Muscle of leg (tissue), 11 donors: ENCODE measurements around the gene PIGT. TPM values are rescaled to one million over a fixed set of nuclear protein-coding genes. Genes with fewer than 3 reads are reported as not detected.
A peak's percentile ranks its signal among the peaks of the same experiment; 100 is the strongest.

Experiments
- DNase-seq: peaks from one replicate; pipeline ENCODE4 v3.0.0; 2013
- H3K27ac ChIP-seq: one replicate; pipeline ENCODE4 v1.5.1; 2013; ENCODE audit warnings: mild to moderate bottlenecking, low read length, control low read depth
- H3K27me3 ChIP-seq: one replicate; pipeline ENCODE4 v1.6.1; 2013; ENCODE audit warnings: low read length; ENCODE audit not compliant: control insufficient read depth, insufficient read depth
- H3K36me3 ChIP-seq: one replicate; pipeline ENCODE4 v1.6.1; 2013; ENCODE audit warnings: low read length; ENCODE audit not compliant: control insufficient read depth, insufficient read depth
- H3K4me1 ChIP-seq: one replicate; pipeline ENCODE4 v1.6.1; 2013; ENCODE audit warnings: low read length; ENCODE audit not compliant: control insufficient read depth, insufficient read depth
- H3K4me3 ChIP-seq: one replicate; pipeline ENCODE4 v1.5.1; 2013; ENCODE audit warnings: low read length, control low read depth
- H3K9me3 ChIP-seq: replicated peaks from 2 replicates; pipeline ENCODE4 v1.6.1; 2013; ENCODE audit warnings: low read depth, low read length; ENCODE audit not compliant: control insufficient read depth
- WGBS: methylation state at CpG from one replicate; pipeline ENCODE4 v1.1.5; 2013; ENCODE audit warnings: missing lambda C conversion rate; ENCODE audit not compliant: insufficient coverage; 5-methylcytosine and 5-hydroxymethylcytosine counted together
- polyA plus RNA-seq, 8 donors: library from polyadenylated mRNA; unstranded; fragments of 120-200 nt; gene quantifications; one replicate each; pipeline versions ENCODE4 v1.2.1 to v1.2.3, GENCODE V29; 2013; ENCODE audit warnings: inconsistent platforms in 1 of 8, low replicate concordance in 1 of 8; ENCODE audit not compliant: insufficient read length in 8 of 8, insufficient read depth in 1 of 8
- total RNA-seq: library from RNA; stranded (reverse); fragments of 120-200 nt; gene quantifications from one replicate; pipeline ENCODE4 v1.2.4, GENCODE V29; 2013

The PIGT gene
- total and polyA plus RNA-seq, 9 donors, result 39.5 to 78.8 (median 73.7) TPM

DNA sequence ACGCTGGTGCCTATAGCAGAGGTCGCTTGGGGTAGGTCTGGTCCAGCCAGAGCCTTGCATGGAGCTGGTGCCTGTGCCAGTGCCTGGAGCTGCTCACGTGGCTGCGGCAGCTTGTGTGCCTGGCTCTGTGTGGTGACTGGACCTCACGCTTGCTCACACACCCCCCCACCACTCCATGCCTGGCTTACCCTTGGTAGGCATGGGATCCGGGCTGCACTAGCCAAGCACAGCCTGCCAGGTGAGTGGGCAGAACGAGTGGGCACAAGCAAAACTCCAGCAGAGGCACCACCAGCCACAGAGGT, 20.9 kb upstream of the PIGT start:
- H3K4me1 ChIP-seq, result no peaks in the 10 kb centered on the region
- no peak for DNase-seq
- H3K27me3 ChIP-seq, result no peaks in the 10 kb centered on the region
- WGBS, result 80% methylated on average over 6 of the region's 7 CpGs
- H3K9me3 ChIP-seq, result peaks cover 5% of the 10 kb centered on the region
- H3K4me3 ChIP-seq, result no peak overlapping the region
- no peak overlapping the region for H3K27ac ChIP-seq
- H3K36me3 ChIP-seq, result no peaks in the 10 kb centered on the region

DNA sequence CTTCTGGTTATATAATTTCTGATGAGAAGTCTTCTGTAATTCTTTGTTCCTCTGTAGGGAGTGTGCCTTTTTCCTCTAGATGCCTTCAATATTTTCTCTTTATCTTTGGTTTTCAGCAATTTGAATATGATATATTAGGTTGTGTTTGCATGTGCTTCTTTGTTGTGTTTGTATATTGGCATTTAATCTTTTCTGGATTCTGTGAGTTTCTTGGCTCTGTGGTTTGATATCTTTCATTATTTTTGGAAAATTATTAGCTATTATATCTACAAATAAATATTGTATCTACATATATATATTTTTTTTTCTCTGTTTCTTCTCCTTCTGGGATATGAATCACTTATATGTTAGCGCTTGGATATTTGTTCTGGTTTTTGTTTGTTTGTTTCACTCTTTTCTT, 16.9 kb upstream of the PIGT start:
- no peaks in the 10 kb centered on the region for H3K4me1 ChIP-seq
- no peak overlapping the region for H3K27ac ChIP-seq
- no CpG with 5 or more reads among the region's 1 CpG for WGBS
- peaks cover 14% of the 10 kb centered on the region for H3K9me3 ChIP-seq
- no peak overlapping the region for H3K4me3 ChIP-seq
- no peaks in the 10 kb centered on the region for H3K36me3 ChIP-seq
- peaks cover 4% of the 10 kb centered on the region for H3K27me3 ChIP-seq
- no peak for DNase-seq

DNA sequence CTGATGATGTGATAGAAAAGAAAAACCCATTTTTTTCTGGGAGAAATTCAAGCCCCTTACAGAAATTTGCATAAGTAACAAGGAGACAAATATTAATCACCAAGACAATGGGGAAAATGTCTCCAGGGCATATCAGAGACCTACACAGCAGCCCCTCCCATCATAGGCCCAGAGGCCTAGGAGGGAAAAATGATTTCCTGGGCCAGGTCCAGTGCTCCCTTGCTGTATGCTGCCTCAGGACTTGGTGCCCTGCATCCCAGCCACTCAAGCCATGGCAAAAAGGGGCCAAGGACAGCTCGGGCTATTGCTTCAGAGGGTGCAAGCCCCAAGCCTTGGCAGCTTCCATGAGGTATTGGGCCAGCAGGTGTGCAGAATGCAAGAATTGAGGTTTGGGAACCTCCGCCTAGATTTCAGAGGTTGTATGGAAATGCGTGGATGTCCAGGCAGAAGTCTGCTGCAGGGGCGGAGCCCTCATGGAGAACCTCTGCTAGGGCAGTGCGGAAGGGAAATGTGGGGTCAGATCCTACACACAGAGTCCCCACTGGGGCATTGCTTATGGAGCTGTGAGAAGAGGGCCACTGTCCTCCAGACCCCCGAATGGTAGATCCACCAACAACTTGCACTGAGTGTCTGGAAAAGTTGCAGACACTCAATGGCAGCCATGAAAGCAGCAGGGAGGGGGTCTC, 15.5 kb upstream of the PIGT start:
- no peak overlapping the region for H3K4me3 ChIP-seq
- DNase-seq, result no peak
- H3K27me3 ChIP-seq, result peaks cover 12% of the 10 kb centered on the region
- 91% methylated on average over 6 of the region's 6 CpGs for WGBS
- peaks cover 2% of the 10 kb centered on the region for H3K4me1 ChIP-seq
- H3K27ac ChIP-seq, result no peak overlapping the region
- no peaks in the 10 kb centered on the region for H3K36me3 ChIP-seq
- H3K9me3 ChIP-seq, result peaks cover 14% of the 10 kb centered on the region

DNA sequence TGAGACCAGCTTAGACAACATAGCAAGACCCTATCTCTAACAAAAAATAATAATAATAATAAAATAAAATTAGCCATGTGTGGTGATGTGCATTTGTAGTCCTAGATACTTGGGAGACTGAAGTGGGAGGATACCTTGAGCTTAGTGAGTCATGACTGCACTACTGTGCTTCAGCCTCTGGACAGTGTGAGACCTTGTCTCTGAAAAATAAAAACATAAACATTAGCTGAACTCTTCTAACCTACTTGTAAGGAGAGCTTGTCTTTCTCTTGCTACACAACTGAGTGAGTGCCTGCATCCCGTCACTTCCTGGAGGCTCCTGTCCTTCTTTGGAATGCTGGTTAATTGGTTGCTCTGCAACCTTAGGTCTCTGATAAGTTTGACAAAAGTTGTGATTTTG, 13.0 kb upstream of the PIGT start:
- H3K36me3 ChIP-seq, result no peaks in the 10 kb centered on the region
- no CpG with 5 or more reads among the region's 1 CpG for WGBS
- no peak for DNase-seq
- H3K9me3 ChIP-seq, result peaks cover 14% of the 10 kb centered on the region
- peaks cover 36% of the 10 kb centered on the region for H3K27me3 ChIP-seq
- no peak overlapping the region for H3K4me3 ChIP-seq
- no peak overlapping the region for H3K27ac ChIP-seq
- H3K4me1 ChIP-seq, result peaks cover 21% of the 10 kb centered on the region

DNA sequence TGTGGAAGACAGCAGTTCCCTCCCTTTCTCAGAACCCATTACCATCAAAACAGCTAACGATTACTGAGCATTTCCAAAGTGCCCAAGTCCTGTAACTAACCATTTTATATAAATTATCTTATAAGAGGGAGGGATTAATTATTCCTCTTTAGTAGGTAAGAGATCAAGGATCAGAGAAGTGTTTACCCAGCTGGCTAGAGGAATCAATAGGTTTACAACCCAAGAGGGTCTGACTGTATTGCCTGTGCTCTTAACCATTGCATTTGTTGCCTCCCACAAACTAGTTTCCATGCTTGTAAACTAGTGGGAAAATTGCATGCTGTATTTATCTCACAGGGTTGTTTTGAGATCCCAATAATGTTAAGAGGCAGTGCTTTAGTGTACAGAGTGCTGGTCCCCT, 11.5 kb upstream of the PIGT start:
- peaks cover 44% of the 10 kb centered on the region for H3K27me3 ChIP-seq
- DNase-seq, result no peak
- H3K4me1 ChIP-seq, result peaks cover 22% of the 10 kb centered on the region
- no peak overlapping the region for H3K27ac ChIP-seq
- peaks cover 6% of the 10 kb centered on the region for H3K36me3 ChIP-seq
- H3K9me3 ChIP-seq, result peaks cover 14% of the 10 kb centered on the region
- H3K4me3 ChIP-seq, result no peak overlapping the region
- no CpG with 5 or more reads among the region's 1 CpG for WGBS

DNA sequence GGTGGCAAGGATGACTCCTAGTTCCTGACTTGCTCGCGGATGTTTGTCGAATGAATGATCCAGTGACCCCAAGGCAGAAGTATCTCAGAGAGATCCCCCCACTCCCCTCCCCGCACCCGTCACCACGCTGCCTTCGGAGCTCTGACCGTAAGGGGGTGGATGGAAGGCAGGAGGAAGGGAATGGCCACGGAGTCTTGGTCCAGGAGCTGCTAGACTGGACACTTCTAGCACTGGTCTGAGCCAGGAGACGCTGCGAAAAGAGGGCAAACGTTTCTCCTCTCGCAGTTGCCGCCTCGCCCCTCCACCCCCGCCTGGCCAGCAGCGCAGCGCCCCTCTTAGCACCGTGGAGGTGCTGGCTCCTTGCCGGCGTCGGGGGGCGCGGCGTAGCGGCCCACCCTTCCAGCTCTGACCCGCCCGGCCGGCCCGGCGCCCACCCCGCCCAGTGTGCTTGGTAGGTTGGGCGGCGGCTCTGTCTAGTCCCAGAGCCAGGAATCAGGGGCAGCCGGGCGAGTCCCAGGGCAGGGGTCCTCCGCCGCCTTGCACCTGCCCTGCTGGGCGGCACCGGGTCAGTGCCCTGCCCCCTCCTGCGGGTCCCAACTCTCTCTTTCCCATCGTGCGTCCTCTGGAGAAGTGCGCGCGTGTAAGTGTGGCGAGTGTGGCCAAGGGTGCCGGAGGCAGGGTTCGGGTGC, 10.2 kb upstream of the PIGT start:
- peaks cover 22% of the 10 kb centered on the region for H3K4me1 ChIP-seq
- DNase-seq, result peak; percentile 18
- no peak overlapping the region for H3K27ac ChIP-seq

DNA sequence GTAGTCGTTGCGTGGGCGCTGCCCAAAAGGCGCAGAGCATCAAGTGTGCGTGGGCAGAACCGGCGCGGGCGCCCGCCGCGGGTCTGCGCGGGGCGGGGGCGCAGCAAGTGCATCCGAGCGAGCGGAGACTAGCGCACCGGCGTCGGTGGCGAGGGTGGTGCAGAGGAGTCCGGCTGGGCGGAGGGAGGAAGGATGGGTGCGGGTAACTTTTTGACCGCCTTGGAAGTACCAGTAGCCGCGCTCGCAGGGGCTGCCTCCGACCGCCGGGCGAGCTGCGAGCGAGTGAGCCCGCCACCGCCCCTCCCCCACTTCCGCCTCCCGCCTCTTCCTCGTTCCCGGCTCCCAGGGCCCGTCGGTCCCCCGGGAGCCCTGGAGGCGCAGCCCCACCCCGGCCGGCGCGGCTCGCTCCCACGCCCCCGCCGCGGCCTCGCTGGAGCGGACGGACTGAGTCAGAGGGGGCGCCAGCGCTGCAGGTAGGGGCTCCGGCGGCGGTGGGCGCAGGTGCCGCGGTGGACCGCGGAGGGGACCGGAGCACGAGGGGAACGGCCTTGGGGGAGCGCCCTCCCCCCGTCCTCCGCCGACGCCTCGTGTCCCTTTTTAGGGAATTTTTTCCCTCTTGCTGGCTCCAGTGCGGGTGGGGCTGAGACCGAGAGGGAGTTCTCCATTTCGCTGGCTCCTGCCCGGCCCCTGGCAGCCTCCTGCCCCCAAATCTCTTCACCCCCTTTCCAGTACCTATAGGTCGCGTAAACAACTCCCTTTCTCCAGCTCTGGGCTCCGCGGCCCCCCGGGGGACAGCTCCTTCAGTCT, 9.5 kb upstream of the PIGT start:
- Histone ChIP-seq H3K4me3 (peak overlapping the region; percentile 44), H3K9me3 (no peaks in the 10 kb centered on the region), H3K36me3 (peaks cover 15% of the 10 kb centered on the region), H3K4me1 (peaks cover 22% of the 10 kb centered on the region), H3K27ac (peak overlapping the region; percentile 67), H3K27me3 (peaks cover 44% of the 10 kb centered on the region)
- DNase-seq, result peak; percentile 50
- WGBS, result under 1% methylated on average over 69 of the region's 87 CpGs

More for the DNA sequence above, 10.2 kb upstream of the PIGT start:
- under 1% methylated on average over 37 of the region's 49 CpGs for WGBS
- Histone ChIP-seq H3K36me3 (peaks cover 11% of the 10 kb centered on the region), H3K27me3 (peaks cover 44% of the 10 kb centered on the region), H3K9me3 (peaks cover 4% of the 10 kb centered on the region), H3K4me3 (peak overlapping the region; percentile 44)

DNA sequence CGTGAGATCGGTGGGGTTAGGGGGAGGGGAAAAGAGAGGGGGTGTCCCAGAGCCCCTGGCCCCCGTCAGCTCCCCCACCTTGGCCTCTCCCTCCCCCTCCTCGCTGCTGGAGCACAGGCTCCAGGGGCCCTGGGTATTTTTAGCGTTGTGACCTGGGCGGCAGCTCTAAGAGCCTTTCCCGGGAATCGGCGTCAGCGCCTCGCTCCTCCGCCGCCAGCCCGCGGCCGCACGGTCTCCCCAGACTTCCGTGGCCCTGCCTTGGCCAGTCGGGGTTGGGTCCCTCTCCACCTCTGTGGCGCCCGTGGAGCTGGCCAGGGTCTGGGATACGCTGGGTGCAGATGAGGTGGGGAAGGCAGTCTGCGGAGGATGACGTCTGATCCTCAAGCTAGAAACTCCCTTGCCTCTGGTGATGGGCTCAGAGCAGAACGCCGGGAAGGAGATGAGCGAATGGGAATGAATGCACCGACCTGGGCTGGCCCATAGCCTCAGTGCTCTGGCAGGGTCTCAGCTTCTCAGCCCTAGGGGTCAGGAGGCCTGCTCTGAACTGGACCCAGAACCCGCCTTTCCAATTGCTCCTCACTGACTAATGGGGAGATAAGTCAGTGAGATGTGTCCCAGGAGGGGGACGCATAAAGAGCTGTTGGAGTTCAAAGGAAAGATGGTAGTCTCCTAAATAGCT, 8.7 kb upstream of the PIGT start:
- Histone ChIP-seq H3K4me1 (peaks cover 22% of the 10 kb centered on the region), H3K4me3 (peak overlapping the region; percentile 44)

DNA sequence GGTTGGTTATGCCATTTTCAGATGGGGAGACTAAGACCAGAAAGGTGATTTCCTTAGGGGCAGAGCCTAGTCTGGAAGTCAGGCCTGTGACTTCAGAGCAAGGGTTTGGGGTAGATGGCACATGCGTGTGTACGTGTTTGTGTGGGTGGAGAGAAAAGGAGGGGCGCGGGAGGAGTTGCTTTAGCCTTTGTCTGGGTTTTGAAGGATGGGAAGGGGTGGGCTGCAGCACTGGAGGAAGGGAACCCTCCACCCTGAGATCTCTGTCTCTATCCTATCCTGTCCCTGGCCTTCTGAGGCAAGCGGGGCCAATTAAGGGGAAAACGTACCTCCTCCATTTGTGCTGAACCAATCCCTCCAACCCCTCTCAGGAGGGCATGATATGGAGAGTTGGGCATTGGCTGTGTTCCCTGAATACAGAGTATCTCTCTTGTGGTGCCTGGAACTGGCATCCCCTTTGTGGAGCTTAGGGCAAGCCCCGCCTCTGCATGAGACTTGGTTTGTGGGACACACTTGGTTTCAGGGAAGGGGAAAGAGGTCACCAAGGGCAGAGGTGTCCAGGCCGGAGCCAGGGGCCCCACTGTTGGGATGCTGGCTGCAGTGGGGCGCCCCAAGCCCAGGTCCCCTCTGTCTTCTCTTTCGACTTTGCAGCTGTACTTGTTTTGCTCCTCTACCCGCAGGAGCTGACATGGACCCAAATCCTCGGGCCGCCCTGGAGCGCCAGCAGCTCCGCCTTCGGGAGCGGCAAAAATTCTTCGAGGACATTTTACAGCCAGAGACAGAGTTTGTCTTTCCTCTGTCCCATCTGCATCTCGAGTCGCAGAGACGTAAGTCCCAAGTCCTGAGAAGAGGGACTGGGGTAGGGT, 7.9 kb upstream of the PIGT start, which contains the start of gene DBNDD2:
TSS of gene DBNDD2 (plus strand) at position 507 of the 863 bp plus-strand sequence. CDS start at position 686, 179 bp downstream.
- H3K36me3 ChIP-seq, result peaks cover 15% of the 10 kb centered on the region
- no peaks in the 10 kb centered on the region for H3K9me3 ChIP-seq
- H3K27ac ChIP-seq, result peak within 1 kb of the TSS; percentile 67
- peak within 1 kb of the TSS; percentile 44 for H3K4me3 ChIP-seq
- no peak for DNase-seq
- peaks cover 22% of the 10 kb centered on the region for H3K4me1 ChIP-seq
- H3K27me3 ChIP-seq, result peaks cover 44% of the 10 kb centered on the region
- WGBS, result 91% methylated on average over 15 of the region's 21 CpGs

More for the DNA sequence above, 8.7 kb upstream of the PIGT start:
- H3K36me3 ChIP-seq, result peaks cover 15% of the 10 kb centered on the region
- DNase-seq, result peak; percentile 38
- H3K27ac ChIP-seq, result peak overlapping the region; percentile 67
- no peaks in the 10 kb centered on the region for H3K9me3 ChIP-seq
- WGBS, result 3% methylated on average over 16 of the region's 30 CpGs
- H3K27me3 ChIP-seq, result peaks cover 44% of the 10 kb centered on the region
